HG03066 (cell line): ENCODE results near the gene C6.
"Not testable (repeated sequence)": the region's sequence is repeated elsewhere in the genome, so short reads cannot be mapped to it uniquely, and the experiment has no call there.

ENCODE experiments used
- ATAC-seq: cut with Tn5 transposase; IDR thresholded peaks from one replicate; pipeline ENCODE4 v1.9.1; 2021; ENCODE audit warnings: low read depth; ENCODE audit not compliant: unreplicated experiment

C6 gene

GRCh38 chr5:41201082-41201772, 12.1 kb downstream of the C6 start:
- no peak for ATAC-seq

DNA sequence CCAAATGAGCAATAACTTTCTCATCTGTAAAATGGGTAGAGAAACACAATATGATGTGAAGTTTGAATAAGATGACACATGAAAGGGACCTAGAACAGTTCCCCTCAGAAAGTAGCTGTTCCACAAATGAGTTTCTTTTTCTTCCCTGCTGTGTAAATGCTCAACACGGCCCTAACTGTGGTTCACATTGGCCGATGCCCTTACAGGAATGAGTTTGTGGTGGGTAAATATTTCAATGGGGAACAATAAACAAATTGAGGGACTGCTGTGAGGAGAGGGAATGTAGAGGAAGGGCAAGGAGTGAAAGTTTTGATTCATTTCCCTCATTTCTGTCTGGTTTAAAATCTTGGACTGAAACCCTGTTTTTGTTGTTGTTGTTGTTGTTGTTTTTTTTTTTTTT, 12.8 kb downstream of the C6 start:
- ATAC-seq: no peak

DNA sequence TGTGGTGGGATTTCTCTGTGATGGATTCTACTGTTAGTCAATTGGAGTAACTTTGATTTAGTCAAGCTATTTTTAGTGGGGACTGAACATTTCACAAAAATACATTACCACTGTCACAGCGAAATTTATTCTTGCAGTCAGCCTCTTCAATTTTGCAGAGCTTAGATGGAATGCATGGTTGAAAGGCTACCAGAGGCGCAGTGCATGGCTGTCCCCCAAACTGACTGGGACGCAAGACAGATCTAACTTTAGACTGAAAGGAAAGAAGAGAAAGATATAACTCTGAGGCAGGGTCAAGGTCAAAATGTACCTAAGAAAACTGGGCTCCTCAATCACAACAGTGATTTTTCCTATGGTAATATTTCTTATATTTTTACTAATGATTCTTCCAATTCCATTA, 13.7 kb downstream of the C6 start:
- ATAC-seq: no peak

GRCh38 chr5:41196197-41196596, 17.1 kb downstream of the C6 start:
- no peak for ATAC-seq

GRCh38 chr5:41195228-41195627, 18.1 kb downstream of the C6 start:
- no peak for ATAC-seq

DNA sequence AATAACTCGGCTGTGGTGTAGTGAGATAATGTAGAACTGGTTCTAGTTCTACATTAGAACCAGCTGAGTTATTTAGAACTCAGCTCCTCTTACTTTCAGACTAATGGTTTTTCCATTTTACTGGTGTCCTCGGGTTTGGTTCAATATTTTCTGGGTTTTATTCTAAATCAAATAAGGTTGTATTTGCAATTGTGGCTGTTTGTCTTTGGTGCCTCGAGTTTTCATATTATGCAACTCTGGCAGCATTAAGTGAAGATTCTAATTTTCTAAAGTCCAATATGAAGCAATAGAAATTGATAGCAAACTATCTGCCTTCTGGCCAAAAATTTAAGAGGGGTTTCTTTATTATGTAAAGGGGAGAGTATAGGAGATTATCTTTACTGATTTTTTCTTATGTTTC, 19.0 kb downstream of the C6 start:
- no peak for ATAC-seq

DNA sequence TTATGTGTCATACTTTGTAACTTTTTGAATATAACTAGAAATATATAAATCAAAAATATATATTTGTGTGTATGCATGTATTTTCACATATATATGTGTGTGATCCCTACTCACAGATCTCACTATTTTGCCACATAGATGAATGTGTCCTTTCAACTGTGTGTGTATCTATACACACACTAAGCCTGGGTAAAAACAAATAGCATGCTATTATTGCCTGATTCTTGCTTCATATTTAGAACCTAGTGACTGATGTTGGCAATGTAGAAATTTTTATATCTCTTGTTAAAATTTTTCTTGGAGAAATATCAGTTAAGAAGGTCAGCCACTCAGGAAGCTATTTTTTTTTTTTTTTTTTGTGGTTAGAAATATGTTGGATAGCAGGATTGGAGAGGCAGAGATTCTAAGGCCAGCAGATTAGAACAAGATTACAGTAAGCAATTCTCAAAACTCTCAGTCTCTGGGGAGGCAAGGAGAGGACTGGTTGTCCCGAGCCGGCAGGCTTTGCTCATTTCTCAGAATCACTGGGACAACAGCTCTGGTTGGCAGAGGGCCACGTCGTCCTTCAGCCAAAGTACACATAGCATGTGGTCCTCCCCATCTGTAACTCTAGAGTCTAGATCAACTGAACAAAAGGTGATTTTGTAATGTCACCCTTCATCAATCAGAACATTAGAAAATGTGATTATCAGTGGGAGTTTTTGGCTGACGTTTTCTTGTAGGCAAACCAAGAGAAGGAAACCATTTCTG, 19.7 kb downstream of the C6 start:
- no peak for ATAC-seq

GRCh38 chr5:41191249-41191648, 22.1 kb downstream of the C6 start:
- ATAC-seq: no peak

DNA sequence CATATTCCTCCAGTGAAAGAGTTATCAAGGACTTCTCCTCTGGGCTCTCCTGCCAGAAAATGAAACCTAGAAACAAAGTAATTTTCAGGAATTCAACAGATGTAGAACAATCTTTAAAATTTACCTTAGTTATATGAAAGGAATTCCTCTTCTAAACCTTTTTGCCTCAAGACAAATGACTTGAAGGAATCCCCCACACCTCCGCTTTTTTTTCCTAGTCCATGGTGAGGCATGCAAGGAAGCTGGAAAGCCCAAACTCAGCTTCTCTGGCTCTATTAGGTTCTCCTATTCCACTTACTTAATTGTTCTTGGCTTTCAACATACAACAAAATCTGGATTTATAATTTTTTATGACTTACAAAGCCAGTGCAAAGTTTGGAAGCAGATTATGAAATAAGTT, 27.2 kb downstream of the C6 start:
- ATAC-seq: no peak

- ATAC-seq: not testable (repeated sequence)
Observed at GRCh38 chr5:41183331-41183730, 30.0 kb downstream of the C6 start.

DNA sequence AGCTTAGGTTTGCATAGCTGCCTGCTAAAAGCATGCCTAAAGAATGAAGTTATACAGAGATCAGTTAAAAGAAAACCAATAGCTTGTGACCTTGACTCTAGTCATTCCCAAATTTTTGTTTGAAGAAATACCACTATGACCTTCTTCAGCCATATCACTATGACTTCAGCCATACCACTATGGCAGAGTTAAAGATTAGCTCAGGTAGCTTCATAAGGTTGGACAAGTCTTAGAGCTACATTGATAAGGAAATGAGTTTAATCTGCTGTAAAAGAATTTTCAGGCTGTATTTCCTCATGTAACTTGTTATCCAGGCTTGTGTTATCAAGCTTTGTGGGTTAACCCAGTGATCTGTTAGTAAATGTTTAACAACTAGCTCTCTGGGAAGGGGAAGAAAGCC, 30.7 kb downstream of the C6 start:
- no peak for ATAC-seq

GRCh38 chr5:41181691-41182564, 31.4 kb downstream of the C6 start:
- no peak for ATAC-seq

DNA sequence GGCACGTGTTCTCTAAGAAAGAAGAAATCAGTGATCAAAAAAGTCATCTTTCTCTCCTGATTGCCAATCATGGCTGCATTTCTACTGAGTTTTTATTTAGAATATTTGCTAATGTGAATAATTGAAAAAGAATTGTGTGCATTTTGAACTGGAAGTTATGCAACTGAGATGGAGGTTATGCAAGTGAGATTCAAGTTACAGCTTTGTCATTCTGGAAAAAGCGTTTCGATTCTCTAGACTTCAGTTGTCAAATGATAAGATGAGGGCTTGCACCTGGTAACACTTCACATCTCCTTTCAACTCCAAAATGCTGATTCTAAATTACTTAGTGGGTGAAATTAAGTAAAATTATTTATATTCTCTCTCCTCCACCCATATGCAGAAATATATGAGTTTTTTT, 36.4 kb downstream of the C6 start:
- ATAC-seq: no peak

DNA sequence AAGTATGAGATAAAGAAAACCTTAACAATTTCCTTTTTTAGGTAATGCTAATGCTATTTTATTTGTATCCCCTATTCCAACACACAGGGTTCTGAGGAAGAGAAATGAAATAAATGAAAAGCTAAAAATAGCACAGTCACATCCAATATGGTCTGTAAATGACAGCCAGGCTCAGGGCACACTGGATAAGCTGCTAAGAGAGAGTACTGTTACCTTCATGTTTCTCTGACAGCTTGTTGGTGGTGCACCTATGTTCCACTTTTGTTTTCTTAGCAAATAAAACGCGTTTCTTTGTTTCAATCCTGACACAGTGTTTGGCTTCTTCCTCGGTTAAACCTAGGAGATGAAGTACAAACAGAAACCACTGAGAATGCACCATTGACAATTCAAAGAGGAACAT, 41.3 kb downstream of the C6 start:
- no peak for ATAC-seq

DNA sequence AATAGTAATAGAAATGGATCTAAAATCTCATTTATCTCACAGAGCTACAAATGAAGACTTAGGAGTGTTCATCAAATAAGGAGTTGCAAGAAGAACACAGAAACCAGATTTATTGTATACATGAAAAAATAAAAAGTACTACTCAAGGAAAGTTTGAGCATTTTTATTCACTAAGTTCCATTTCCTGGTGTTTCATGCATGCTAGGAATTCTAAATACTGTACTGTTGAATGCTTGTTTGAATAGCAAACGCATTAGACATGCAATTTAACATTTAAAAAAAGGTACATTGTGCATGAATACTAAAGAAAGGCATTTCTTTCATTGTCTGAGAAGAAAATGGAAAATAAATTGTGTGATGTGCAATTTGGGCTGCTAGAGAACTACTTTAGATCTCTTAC, 52.1 kb downstream of the C6 start:
- no peak for ATAC-seq

GRCh38 chr5:41157272-41157894, 55.9 kb downstream of the C6 start:
- ATAC-seq: no peak

- no peak for ATAC-seq
Observed at GRCh38 chr5:41156739-41157138, 56.6 kb downstream of the C6 start.

DNA sequence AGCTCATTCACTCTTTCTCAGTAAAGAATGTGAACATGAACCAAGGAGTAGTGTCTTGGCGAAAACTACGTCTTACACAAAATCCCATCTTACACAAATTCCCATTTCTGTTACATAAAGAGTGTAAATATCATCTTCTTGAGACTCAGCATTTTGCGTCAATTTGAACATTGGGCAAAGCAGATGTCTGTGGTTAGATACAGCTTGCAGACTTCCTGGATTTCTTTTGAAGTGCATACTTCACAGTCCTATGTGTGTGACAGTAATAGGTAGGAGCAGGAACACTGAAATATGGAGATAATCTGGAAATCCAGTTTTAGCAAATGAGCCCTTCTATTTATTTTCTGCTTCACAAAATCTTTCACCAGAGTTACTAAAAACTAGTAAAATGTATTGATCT, 58.8 kb downstream of the C6 start:
- ATAC-seq: no peak

GRCh38 chr5:41151564-41151963, 61.8 kb downstream of the C6 start:
- no peak for ATAC-seq

GRCh38 chr5:41148448-41148847, 64.9 kb downstream of the C6 start:
- no peak for ATAC-seq

DNA sequence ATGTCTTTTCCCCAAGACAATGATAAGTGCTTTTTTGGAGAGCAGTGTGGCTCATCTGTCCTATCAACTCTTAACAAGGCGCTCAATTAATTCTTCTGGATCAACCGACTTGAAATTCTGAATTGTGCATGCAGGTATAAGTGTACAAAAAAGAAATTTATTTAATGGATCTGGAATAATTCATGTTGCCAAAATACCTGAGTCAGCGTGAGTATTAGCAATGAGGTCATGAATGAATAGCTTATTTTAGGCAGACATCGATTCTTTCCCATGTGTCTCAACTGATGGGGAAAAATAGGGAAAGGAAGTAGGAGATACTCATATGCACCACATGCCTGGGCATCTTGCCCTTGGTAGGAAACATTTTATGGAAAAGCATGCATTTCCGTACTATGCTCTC, 68.0 kb downstream of the C6 start:
- no peak for ATAC-seq
